Measurements from ENCODE around the gene PIGW. TPM values are rescaled to one million over a fixed set of nuclear protein-coding genes. Genes with fewer than 3 reads are reported as not detected.

Gene PIGW, protein sequence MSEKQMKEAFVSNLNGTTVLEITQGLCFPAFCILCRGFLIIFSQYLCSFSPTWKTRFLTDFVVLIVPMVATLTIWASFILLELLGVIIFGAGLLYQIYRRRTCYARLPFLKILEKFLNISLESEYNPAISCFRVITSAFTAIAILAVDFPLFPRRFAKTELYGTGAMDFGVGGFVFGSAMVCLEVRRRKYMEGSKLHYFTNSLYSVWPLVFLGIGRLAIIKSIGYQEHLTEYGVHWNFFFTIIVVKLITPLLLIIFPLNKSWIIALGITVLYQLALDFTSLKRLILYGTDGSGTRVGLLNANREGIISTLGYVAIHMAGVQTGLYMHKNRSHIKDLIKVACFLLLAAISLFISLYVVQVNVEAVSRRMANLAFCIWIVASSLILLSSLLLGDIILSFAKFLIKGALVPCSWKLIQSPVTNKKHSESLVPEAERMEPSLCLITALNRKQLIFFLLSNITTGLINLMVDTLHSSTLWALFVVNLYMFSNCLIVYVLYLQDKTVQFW
- 10.3 and 11.8 TPM in 2 replicates for total RNA-seq (2014; rRNA removed; shearing (Covaris generic))

DNA sequence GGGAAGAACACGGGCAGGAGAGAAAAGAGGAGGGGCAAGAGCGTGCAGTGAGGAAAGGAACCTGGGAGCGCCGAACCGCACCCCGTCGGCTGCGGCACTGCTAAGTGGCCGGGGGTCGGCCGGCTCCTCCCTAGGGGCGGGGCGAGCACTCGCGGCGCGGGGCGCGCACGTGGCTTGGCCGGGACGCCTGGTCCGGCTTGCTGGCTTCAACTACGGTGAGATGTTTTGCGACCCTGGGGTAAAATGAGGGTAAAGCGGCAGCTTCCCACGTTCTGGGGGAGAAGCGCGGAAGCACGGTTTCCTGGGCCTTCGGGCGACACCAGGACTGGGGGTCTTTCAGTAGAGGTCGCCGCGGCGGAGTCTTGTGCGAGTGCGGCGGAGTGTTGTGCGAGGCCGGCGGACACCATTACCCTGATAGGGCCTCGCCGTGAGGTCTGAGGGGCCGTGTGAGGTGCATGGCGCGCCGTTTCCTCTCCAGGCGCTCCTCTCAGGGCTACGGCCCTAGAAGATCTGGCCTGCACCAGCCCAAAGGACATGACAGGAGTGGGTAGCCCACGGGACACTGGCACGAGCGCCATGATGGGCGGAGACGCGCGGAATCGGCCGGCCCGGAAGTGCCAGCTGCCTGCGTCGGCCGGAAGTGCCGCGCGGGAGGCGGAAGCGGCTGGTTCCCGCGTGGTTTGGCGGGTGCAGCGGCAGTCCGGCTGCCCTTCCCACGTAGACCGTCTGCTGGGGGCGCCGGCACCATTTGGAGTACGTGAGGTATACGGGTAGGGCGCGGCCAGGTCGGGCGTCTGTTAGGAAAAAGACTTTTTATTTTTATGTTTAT is at the start of gene PIGW, which contains the start of gene MYO19:
Gene PIGW (plus strand): TSS at position 148 of the 829 bp plus-strand sequence. CDS start 2,115 bp downstream, outside the sequence.
Gene MYO19 (minus strand): TSS at position 29 of the 829 bp plus-strand sequence. CDS start 2,330 bp downstream, outside the sequence.
- peak; percentile 87 for DNase-seq (ENCODE audit: low spot score)

DNA sequence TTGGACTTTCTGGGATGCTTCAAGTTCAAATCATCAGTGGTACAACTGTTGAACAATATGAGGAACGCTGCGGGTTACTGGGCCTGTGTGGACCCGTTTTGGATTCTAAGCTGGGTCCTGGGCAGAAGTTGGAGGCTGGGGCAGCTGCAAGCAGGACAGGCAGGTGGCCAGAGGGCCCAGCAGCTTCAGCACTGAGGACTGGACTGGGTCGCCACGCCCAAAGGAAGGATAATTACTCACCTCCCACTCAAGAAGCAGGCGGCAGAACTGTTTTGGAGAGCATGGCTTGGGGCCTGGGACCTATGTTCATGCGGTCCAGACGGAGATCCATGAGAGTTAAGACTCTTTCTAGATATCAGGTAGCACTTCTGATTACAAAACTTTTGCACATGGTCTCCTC is 49.8 kb upstream of the PIGW start:
- no peak for DNase-seq (ENCODE audit: low spot score)

DNA sequence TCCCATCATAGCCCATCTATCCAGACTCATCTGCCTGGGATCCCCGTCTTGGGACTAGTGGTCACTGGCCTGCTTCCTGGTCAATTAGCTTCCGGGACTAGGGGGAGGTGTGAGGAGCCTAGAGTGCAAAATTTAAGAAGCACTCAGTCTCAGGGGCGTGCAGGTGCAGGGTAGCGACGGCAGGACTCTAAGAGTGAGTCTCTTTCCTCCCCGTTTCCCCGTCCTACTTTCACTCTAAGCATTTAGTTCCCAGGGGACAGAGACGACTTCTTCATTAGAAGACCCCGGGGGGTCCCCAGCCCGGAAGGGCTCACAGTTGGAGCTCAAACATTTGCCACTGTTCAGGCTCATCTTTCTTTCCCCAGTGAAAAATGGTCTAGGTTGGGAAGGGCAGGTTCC is 49.0 kb upstream of the PIGW start:
- DNase-seq (ENCODE audit: low spot score): no peak

DNA sequence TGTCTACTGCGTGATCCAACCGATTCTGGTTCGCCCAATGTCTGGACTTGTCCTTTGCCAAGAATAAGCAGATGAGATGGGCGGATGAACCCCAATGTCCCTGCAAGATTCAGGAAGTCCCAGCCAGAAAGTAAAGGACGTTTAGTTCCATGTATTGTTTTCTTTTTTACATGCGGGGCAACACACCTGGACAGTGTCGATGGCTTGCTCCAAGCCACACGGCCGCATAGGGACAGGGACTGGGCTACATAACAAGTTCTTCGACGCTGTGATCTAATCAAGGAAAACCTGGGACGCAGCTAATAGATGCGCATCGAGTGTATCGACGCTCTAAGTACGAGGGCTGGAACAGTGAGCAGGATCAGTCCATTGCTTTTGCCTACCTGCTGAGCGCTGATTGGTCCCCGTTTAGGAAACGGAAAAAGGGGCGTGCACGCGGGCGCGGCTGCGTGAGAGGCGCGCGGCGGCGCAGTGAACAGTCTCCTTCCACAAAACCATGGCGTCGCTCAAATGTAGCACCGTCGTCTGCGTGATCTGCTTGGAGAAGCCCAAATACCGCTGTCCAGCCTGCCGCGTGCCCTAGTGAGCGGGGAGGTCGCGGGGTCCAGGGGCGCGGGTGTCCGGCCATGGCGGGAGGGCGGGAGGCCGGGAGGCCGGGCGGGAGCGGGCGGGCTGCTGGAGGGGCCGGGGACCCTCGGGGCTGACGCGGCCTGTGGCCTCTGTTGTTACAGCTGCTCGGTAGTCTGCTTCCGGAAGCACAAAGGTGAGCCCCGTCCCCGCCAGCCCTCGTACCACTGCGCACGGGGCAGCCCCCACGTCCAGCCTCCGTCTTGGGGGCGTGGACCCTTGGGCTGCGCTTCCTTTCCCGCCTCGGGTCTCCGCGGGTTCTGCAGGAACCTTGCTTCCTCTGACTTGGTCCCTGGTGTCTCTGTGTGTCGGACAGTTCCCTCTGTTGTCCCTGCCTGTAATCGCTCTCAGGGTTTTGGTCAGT is 48.3 kb upstream of the PIGW start, which contains the start of gene ZNHIT3:
Gene ZNHIT3 (plus strand): TSS at position 478 of the 991 bp plus-strand sequence. CDS start 19 bp downstream, at position 497.
- peak; percentile 94 for DNase-seq (ENCODE audit: low spot score)

DNA sequence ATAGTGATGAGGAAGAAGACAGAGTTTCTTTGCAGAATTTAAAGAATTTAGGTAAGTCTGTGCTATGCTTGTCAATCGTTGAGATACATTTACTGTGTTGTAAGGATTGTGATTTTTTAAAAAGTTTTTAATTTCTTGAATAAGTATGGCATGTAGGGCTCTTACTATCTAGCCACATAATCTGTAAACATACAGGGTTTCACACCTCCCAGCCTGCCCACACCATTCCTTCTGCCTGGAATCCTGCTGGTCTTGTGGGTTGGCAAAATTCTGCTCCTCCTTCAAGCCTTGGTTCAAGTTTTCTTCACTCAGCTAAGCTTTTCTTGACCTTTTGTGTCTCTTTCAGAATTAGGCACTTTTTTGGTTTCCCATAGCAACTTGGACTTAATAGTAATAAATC is 40.8 kb upstream of the PIGW start:
- DNase-seq (ENCODE audit: low spot score): no peak

DNA sequence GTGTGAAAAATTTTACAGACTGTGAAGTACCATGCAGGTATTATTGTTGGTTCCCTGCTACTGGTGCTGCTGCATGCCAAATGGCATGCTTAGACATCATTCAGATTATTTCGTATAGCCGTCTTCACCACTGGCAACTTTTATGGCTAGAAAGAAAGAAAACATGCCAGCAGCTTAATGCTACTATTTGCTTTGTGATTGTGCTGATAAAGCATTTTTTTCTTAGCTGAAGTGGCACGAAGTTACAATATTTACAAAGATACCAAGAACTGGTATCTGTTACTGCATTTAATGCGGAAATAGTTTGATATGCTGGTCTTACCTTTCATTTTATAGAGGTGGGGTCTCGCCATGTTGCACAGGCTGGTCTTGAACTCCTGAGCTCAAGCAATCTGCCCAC is 40.1 kb upstream of the PIGW start:
- DNase-seq (ENCODE audit: low spot score): no peak

DNA sequence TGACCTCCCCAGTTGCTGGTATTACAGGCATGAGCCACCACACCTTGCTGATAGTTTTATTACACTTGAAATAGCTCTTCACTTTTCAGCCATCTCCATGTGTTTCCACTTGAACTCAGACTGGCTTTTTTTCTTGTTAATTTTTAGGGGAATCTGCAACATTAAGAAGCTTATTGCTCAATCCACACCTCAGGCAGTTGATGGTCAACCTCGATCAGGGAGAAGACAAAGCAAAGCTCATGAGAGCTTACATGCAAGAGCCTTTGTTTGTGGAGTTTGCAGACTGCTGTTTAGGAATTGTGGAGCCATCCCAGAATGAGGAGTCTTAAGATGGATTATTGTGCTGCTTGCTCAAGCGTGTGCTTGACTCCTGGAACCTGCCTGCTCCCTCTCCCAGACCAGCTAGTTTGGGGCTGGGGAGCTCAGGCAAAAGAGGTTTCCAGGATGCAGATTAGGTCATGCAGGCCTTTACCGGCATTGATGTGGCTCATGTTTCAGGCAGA is 39.7 kb upstream of the PIGW start:
- no peak for DNase-seq (ENCODE audit: low spot score)

DNA sequence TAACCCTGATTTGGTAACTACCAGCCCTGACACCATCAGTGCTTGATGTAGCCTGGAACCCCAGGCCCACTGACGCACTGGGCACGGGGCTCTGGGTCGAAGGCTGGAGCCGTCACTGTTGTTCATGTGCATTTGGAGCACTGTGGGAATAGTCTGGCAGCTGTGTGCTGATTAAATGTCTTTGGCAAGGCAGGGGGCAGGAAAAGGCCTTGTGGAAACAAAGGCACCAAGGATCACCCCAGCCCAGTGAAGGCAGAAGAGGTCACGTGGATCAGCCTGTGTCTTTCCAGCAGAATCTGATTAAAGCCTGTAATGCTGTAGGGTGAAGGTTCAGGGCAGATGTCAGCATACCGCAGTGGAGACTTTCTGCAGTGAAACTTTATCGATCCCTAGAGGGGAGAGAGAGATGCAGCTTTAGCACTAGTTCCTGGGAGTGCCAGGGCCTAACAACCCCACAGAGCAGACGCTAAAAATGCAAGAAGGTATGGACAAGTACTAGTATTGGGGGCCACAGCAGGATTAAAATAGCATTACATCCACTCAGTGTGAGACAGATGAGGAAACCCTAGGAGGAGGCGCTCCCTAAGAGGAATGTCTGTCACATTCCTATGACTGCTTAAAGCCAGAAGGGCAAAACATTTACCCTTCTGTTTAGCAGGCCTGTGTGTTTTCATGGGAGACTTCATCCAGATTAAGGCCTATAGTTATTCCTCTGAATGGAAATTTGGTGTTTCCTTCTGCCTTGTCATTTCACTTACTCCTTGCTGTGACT is 38.6 kb upstream of the PIGW start:
- no peak for DNase-seq (ENCODE audit: low spot score)

DNA sequence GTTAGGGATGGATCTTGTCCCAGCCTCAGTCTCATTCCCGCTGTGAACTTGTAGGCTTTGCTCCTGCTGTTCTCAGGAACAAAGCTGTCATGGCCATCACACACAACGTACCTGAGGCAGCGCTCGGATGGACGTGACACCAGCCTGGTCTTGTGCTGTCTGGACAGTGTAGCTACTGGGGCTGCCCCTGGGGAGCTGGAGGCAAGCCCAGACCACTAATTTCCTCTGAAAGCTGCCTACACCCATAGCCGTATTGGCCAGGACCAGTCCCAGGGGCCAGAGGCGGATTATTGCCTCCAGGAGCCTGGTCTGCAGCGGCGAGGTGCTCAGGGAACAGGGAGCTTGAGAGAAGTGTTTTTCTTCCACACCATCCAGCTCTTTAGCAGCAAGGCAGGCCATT is 36.6 kb upstream of the PIGW start:
- DNase-seq (ENCODE audit: low spot score): no peak

DNA sequence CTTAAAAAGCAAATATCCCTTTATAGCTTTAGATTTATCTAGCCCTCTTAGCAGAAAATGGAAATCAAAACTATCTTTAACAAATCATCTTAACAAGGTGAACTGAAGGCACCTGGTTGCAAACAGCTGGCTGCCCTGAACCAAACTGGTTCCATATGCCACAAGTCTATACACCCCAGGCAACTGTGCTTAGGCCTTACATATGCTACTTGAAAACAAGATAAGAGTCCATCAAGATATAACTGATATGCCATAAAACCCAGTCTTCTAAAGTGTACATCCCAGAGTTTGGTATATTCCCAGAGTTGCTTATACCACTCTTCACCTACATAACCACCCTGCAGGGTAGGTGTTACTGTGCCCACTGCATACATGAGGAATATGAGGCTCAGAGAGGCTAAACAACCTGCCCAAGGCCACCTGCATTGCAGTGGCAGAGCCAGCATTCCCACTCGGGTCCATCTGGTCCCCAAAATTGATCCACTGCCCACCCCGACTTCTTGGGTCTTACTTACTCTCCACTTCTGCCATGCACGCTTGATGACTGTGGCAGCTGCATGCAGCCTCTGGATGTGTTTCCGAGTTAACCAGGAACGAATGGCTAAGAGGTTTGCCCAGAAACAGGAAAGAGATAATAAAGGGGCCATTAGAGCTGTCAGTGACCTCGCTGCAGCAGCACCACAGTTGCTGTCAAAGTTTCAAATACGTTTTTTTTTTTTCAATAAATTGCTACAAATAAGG is 36.1 kb upstream of the PIGW start:
- no peak for DNase-seq (ENCODE audit: low spot score)

DNA sequence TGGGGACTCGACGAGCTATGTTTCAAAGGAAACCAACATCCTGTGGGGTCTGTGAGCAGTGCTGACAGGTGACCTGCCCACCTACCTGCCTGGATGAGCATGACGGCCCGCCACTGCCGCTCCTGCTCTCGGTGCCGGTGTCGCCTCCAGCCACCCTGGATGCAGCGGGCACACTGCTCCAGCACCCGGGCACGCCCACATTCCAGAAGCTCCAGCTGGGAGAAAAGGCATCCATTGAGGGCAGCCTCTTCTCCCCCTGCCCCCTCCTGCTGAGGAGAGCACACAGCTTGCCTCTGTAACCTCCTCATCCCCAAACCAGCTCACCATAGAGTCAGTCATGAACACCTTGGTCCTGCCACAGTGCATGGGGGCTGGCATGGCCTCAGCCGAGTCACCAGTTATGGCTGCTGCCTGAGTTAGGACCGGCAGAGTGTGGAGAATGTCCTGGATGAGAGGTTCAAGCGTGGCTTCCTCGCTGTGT is 34.0 kb upstream of the PIGW start:
- no peak for DNase-seq (ENCODE audit: low spot score)

DNA sequence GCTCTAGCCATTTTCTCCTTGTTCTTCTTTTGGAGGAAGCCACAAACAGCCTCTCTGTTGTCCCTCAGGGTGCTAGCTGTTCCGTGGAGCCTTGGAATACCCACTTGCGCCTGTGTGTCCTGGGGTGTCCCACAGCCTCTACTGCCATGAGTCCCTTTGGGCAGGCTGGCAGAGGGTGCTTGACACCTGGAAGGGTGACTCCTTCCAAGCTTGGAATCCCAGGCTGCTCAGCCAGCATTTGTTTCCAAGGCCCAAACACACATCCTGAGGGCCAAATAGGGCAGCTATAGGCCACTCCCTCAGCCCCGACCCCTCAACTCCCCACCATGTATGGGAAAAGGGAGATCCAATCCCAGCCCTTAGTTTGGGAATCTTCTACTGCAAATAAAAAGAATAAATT is 33.4 kb upstream of the PIGW start:
- DNase-seq (ENCODE audit: low spot score): no peak

DNA sequence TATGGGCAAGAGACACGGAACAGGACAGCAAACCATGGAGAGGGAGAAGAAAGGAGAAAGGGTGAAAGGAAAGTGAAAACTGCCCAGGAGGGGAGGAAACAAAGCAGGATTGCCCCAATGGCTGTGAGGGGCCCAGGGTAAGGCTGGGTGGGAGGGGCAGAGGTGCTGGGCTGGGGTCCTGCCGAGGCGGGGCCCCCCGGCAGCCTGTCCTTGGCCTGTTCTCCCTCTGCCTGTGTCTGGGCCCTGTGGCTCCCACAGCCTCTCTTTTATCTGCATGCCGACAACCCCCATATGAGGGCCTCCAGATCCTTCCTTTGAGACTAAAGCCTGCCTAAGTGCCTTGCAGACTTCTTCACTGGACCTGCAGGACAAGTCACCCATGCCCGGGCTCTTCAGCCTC is 32.8 kb upstream of the PIGW start:
- DNase-seq (ENCODE audit: low spot score): no peak

DNA sequence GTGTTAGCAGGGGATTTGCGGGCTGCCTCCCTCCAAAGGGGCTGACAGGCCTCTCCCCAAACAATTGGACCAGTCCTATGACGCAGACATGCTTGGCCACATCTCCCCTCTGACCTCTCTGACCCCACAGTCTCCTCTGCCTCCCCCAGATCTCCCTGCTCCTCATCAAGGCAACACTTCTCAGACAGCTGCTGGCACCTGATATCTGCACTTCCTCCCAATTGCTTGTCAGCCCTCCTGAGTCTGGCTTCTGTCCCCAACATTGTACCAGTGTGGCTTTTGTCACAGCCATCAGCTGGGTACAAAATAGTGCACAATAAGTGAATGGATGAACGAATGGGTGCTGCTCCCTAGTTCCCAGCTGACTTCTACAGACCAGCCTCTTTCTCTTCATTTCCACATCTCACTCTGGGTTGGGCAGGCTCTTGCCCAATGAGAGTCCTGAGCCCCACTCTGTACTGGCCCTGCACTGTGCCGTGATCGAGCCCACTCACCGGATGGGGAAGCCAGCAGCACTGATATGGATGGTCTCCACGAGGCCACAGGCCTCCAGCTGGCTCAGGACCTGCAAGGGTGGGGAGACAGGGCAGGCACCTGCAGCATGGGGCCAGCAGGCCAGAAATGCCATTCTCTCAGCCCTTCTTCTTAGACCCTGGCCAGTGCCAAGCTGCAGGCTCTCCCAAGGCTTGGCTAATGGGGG is 31.2 kb upstream of the PIGW start:
- no peak for DNase-seq (ENCODE audit: low spot score)

DNA sequence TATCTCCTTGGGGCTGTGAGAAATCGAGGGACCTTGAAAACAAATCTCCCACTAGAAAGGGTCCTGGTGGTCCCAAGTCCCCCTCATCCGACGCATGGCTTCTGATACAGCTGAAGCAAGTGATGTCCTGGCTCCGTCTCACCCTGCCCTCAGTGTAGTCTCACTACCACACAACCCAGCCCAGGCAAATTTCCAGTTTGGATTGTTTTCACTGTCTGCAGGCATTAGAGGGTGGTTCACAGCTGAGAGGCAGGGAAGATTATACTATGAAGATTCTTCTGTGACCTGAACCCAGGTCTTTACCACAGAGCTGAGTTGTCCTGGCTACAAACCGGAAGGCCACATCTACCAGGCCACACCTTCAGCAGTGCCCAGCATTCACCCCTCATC is 30.6 kb upstream of the PIGW start:
- DNase-seq (ENCODE audit: low spot score): no peak

DNA sequence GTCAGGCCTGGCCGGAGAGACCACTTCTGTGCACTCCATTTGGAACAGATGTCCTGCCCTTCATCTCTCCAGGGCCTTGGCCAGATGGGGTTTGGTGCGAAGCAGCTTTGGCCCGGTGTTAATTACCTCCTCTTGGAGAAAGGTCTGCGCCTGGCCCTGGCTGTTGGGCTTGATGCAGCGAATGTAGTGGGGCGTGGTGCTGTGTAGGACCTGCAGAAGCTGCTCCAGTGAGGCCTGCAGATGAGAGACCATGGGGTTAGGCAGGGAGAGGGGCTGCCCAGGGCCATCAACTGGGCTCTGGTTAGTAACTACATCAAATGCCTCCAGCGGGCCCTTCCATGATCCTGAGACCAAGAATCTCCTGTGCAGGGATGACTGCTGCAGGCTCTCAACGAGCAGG is 29.6 kb upstream of the PIGW start:
- no peak for DNase-seq (ENCODE audit: low spot score)

DNA sequence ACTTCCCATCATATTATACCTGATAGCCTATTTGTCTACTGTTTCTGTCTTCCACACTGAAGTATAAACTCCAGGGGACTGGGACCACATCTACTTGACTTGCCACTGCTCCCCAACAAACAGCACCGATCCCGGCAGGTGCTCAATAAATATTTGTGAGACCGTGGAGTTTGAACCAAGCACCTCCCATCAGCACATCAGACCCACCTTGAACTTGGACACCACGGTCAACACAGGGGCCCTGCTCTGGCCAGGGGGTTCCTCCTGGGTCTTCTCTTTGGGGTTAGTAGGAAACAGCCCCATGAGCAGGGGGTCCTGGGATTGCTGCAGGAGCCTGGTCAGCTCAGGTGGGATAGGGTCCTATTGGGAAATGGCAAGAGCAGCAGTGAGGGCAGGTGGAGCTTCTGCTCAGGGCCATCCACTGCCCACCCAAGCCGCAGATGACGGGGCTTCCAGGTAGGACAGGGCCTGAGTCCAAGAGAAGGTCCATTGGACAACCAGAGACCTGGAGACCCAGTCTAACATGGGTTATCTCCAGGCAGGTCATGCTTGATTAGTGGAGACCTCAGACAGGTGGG is 28.4 kb upstream of the PIGW start:
- DNase-seq (ENCODE audit: low spot score): no peak

DNA sequence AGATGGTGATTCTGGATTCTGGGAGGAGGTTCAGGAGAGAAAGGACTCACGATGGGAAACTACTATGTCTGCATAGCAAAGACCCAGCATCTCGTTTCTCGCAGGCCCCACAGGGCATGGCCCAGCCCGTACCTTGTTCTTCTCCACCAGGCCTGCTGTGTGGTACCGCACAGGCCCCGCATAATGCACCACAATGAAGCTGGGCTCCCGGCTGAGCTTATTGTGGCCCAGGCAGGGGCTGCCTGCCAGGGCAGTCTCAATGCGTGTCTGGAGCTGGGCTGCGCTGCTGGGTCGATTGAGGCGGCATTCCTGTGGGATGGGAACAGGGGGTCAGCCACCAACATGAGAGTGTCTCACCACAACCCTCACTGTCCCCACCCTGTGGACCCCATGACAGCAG is 28.0 kb upstream of the PIGW start:
- DNase-seq (ENCODE audit: low spot score): no peak
